ENCODE results near the gene RAPGEF5. TPM values are rescaled to one million over a fixed set of nuclear protein-coding genes. Genes with fewer than 3 reads are reported as not detected.

Gene RAPGEF5
- total RNA-seq, 1 donor from 2014 or later, result 5.4 TPM

- Mint-ChIP-seq H3K36me3 (no peaks in the 10 kb centered on the region), H3K27ac (no peak overlapping the region), H3K4me3 (no peak overlapping the region), H3K4me1 (peaks cover 16% of the 10 kb centered on the region), H3K27me3 (ENCODE audit: low read depth) (peaks cover 4% of the 10 kb centered on the region), H3K9me3 (no peaks in the 10 kb centered on the region)
- DNase-seq (ENCODE audit: low spot score in 2 of 2, unreplicated experiment in 2 of 2), result no peak
- no peak for TF ChIP-seq CTCF (IDR thresholded peaks at IDR 0.05; ENCODE audit: unreplicated experiment)
Measured at GRCh38 chr7:22395222-22395621, 38.3 kb upstream of the RAPGEF5 start.

GRCh38 chr7:22394739-22395138 is 37.8 kb upstream of the RAPGEF5 start:
- H3K36me3 Mint-ChIP-seq, result no peaks in the 10 kb centered on the region
- TF ChIP-seq CTCF (IDR thresholded peaks at IDR 0.05; ENCODE audit: unreplicated experiment), result no peak
- no peak overlapping the region for H3K27ac Mint-ChIP-seq
- peaks cover 16% of the 10 kb centered on the region for H3K4me1 Mint-ChIP-seq
- DNase-seq (ENCODE audit: low spot score in 2 of 2, unreplicated experiment in 2 of 2), result no peak
- H3K9me3 Mint-ChIP-seq, result no peaks in the 10 kb centered on the region
- no peak overlapping the region for H3K4me3 Mint-ChIP-seq
- H3K27me3 Mint-ChIP-seq (ENCODE audit: low read depth), result peaks cover 4% of the 10 kb centered on the region

GRCh38 chr7:22393913-22394729 is 37.2 kb upstream of the RAPGEF5 start:
- H3K36me3 Mint-ChIP-seq, result no peaks in the 10 kb centered on the region
- no peak for DNase-seq (ENCODE audit: low spot score in 2 of 2, unreplicated experiment in 2 of 2)
- H3K27ac Mint-ChIP-seq, result no peak overlapping the region
- H3K4me1 Mint-ChIP-seq, result peaks cover 16% of the 10 kb centered on the region
- no peak overlapping the region for H3K4me3 Mint-ChIP-seq
- peaks cover 4% of the 10 kb centered on the region for H3K27me3 Mint-ChIP-seq (ENCODE audit: low read depth)
- TF ChIP-seq CTCF (IDR thresholded peaks at IDR 0.05; ENCODE audit: unreplicated experiment), result no peak
- H3K9me3 Mint-ChIP-seq, result no peaks in the 10 kb centered on the region

- no peak for DNase-seq (ENCODE audit: low spot score in 2 of 2, unreplicated experiment in 2 of 2)
- Mint-ChIP-seq H3K4me3 (no peak overlapping the region), H3K36me3 (no peaks in the 10 kb centered on the region), H3K27ac (no peak overlapping the region), H3K27me3 (ENCODE audit: low read depth) (no peaks in the 10 kb centered on the region), H3K9me3 (no peaks in the 10 kb centered on the region), H3K4me1 (peaks cover 17% of the 10 kb centered on the region)
- TF ChIP-seq CTCF (IDR thresholded peaks at IDR 0.05; ENCODE audit: unreplicated experiment), result no peak
Measured at GRCh38 chr7:22390516-22390915, 33.6 kb upstream of the RAPGEF5 start.

GRCh38 chr7:22389892-22390291 is 32.9 kb upstream of the RAPGEF5 start:
- H3K27ac Mint-ChIP-seq, result no peak overlapping the region

More at GRCh38 chr7:22389892-22390291, 32.9 kb upstream of the RAPGEF5 start:
- TF ChIP-seq CTCF (IDR thresholded peaks at IDR 0.05; ENCODE audit: unreplicated experiment), result no peak
- no peaks in the 10 kb centered on the region for H3K36me3 Mint-ChIP-seq
- peaks cover 17% of the 10 kb centered on the region for H3K4me1 Mint-ChIP-seq
- H3K9me3 Mint-ChIP-seq, result no peaks in the 10 kb centered on the region
- H3K27me3 Mint-ChIP-seq (ENCODE audit: low read depth), result no peaks in the 10 kb centered on the region
- H3K4me3 Mint-ChIP-seq, result no peak overlapping the region
- no peak for DNase-seq (ENCODE audit: low spot score in 2 of 2, unreplicated experiment in 2 of 2)
